NCI-H2029 treated with DMSO at 0.1 percent for 48 hours (cell line): Measurements from ENCODE around the gene DNHD1.

ENCODE experiments used
- DNase-seq: peaks from one replicate; lab custom pipeline; 2025; lab: John Stamatoyannopoulos, UW

The DNHD1 gene

GRCh38 chr11:6531267-6531752 is 34.2 kb downstream of the DNHD1 start:
- peak; percentile 58 for DNase-seq

DNA sequence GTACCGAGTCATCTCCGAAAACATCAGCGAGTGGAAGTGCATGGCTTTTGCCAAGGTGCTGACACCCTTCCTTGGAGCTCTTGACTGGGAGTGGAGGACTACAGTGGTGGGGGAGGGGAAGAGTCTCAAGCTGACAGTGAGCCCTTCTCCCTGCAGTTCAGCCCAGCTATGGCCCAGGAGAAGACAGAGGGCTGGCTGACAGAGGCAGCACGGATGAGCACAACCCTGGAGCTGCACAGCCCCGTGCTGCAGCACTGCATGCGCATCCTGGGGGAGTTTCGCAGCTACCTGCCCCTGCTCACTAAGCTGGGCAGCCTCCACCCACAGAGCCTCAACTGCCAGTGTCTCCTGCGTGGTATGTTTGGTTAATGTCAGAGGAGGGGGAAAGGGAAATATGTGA is 41.4 kb downstream of the DNHD1 start:
- no peak for DNase-seq

GRCh38 chr11:6538945-6539344 is 41.9 kb downstream of the DNHD1 start:
- DNase-seq: no peak

DNA sequence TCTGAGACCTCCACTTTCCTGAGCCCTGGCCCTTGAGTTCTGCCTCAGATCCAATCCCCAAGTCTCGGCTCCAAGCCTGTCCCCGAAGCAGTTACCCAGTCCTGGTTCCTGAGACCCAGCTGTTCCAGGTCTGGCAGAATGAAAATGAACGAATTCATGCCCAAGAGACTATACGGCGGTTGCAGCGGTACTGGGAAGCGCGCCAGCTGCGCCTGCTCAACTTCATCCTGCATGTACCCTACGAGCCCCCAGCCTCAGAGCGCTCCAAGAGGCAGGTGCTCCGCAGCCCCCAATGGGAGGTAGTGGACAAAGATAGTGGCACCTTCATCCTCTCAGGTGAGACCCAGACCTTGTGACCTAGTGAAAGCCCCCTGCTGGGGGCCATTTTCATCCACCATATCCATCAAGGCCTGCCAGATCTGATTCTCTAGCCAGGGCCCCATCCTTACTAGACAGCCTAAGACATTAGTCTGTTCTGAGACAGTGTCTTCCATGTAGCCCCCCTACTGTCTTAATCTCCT is 42.7 kb downstream of the DNHD1 start:
- DNase-seq: no peak

- no peak for DNase-seq
These were observed 44.3 kb downstream of the DNHD1 start for GRCh38 chr11:6541356-6541755.

DNA sequence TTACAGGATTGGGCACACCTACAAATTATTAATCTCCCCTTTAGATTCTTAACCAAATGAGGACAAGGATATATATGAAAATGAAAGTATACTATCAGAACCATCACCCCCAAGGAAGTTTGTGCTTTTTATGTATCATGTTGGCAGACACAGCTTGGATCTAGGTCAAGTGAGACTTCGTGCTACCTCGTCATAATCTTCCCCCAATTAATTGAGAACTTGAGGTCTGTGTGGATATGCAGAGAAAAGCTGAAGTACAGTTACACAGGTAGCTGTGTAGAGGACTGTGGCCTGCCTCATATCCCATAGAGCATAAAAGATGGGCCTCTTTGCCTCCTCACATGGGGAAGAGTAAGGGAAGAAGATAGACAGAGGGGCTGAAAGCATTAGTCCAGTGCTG is 45.6 kb downstream of the DNHD1 start:
- no peak for DNase-seq

GRCh38 chr11:6544921-6545850 is 48.1 kb downstream of the DNHD1 start:
- DNase-seq: no peak

- no peak for DNase-seq
These were observed 49.0 kb downstream of the DNHD1 start for GRCh38 chr11:6545917-6546605.

GRCh38 chr11:6546735-6547134 is 49.7 kb downstream of the DNHD1 start:
- DNase-seq: no peak

GRCh38 chr11:6547177-6547576 is 50.1 kb downstream of the DNHD1 start:
- DNase-seq: no peak

DNA sequence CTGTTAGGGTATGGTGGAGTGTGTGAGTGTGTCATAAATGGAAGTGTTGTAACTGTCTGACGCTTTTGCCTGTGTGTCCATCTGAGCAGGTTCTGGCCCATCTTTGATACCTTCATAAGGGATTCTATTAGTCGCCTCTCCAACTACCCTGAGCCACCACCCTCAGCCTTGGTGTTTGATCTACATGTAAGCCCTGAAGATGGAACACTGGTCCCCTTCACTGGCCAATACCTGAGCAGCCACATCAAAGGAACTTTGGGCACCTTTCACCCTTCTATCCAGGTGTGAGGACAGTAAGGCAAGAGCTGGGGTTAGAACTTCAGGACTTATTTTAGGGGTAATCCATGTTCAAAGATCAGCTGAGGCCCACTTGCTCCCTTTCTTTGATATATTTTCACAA is 51.0 kb downstream of the DNHD1 start:
- DNase-seq: no peak

DNA sequence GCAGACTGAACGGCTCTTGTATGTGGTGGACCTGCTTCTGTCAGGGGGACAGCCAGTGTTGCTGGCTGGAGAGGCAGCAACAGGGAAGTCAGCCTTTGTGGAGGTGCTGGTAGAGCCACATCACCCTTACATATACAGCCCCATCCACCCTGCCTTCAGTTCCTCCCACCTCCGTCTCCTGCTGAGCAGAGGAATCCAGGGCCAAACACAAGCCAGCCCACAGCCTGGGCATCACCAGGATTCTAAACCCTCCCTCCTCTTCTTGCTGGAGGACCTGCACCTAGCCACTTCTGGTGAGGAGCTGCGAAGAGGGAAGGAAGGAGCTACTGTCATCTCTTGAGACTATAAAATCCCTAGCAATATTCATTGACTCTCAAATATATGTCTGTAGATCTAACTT is 51.6 kb downstream of the DNHD1 start:
- DNase-seq: no peak

- no peak for DNase-seq
These were observed 56.6 kb downstream of the DNHD1 start for GRCh38 chr11:6553634-6554033.

DNA sequence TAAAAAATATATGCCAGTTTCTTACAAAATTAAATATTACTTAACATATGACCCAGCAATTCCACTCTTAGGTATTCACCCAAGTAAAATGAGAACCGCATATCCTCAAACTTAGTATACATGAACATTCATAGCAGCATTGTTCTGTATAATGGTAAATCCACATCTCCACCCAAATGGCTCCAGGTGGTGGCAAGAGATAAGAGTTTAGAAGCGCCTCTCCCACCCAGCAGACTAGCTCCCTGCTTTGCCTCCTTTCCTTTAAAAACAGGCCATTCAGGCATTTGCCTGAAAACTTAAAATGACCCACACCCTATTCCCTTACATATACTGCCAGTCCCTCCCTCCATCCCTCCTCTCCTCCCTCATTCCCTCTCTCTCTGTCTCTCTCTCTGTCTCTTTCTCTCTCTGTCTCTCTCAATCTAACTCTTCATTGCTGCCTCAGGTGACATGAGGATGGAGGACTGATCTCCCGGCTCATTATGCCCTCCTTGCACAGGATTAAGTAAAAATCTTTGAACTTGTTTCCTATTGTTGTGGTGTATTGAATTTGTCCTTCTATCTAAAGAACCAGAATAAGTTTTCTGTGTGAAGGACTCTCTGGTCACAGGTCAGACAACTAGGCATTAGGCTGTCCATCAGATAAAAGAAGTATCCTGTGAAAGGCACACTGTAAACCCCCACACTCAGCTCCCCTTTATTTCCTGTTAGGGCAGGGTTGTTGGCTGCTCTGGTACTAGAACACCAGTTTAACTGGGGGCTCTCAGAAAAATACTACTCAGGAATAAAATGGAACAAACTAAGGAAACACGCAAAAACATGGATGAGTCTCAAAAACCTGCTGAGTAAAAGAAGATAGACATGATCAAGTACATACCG is 58.0 kb downstream of the DNHD1 start:
- no peak for DNase-seq

- DNase-seq: no peak
These were observed 59.3 kb downstream of the DNHD1 start for GRCh38 chr11:6556139-6556949.

GRCh38 chr11:6557063-6557462 is 60.0 kb downstream of the DNHD1 start:
- DNase-seq: no peak

- no peak for DNase-seq
These were observed 60.9 kb downstream of the DNHD1 start for GRCh38 chr11:6557761-6558674.

GRCh38 chr11:6559369-6559768 is 62.3 kb downstream of the DNHD1 start:
- no peak for DNase-seq

DNA sequence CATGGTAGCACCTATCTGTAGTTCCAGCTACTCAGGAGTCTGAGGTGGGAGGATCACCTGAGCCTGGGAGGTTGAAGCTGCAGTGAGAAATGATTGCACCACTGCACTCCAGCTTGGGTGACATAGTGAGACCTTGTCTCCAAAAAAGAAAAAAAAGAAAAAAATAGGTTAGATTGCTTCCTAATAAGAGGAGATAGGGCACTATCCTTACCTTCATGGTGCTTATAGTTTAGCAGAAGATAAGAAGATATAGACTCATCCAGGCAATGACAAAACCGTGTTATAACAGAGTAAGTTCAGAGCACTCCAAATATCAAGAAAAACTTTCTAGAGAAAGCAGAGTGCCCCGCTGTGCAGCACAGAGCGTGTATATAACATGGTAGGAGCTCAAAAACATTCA is 64.2 kb downstream of the DNHD1 start:
- no peak for DNase-seq

DNA sequence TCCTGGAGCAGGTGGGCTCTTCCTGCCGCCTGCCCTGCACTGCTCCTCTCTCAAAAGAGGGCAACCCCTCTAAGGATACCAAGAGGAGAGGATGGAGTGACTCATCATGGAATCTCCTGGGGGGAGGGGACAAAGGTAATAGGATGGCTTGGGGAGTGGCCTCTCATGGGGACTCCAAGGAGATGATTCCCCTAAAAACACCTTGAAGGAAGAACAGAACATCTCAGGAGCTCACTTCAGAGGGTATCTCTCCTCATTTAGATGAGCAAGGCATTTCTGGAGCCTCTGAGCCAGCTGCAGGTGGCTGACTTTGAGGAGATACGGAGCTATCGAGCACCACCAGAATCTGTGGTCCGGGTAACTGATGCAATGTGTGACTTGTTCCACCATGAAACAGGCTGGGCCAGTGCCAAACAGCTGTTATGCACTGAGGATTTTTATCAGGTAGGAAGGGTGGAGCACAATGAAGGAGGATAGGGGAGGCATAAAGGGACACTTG is 66.1 kb downstream of the DNHD1 start:
- no peak for DNase-seq
